SK-N-SH (cell line): ENCODE results near the gene IFNL4. TPM values are rescaled to one million over a fixed set of nuclear protein-coding genes. Genes with fewer than 3 reads are reported as not detected.

Experiments
- CTCF ChIA-PET: fragments of 300-600, 350-600 bp; formaldehyde crosslinking; extraction: SDS; loops from one replicate; lab custom pipeline; 2021; lab: Yijun Ruan, JAX
- POLR2A ChIA-PET: fragments of 350-600 bp; sonication (Branson Sonifier 250); formaldehyde crosslinking; extraction: SDS; loops from one replicate; lab custom pipeline; 2020; ENCODE audit warnings: antibody characterized with exemption, inconsistent platforms; lab: Yijun Ruan, JAX
- DNase-seq: peaks from one replicate; pipeline ENCODE4 v3.0.0; 2012
- H2AFZ ChIP-seq: fragments of 200-600 bp; sonication (generic); 2 replicates; pipeline ENCODE4 v1.8.1; 2016; ENCODE audit warnings: antibody characterized with exemption, mild to moderate bottlenecking, low read depth
- H3F3A ChIP-seq: fragments of 200-600 bp; sonication (generic); replicated peaks from 2 replicates; pipeline ENCODE3; 2016; ENCODE audit warnings: antibody characterized with exemption, mild to moderate bottlenecking; ENCODE audit not compliant: insufficient read depth
- H3K27ac ChIP-seq, 2 experiments: fragments of 200-500 bp in 1 of 2; fragments of 200-600 bp in 1 of 2; sonication (Bioruptor generic) in 1 of 2; sonication (generic), shearing (Covaris generic) in 1 of 2; 2 replicates each; pipeline versions ENCODE4 v1.5.1 to v1.6.1; 2014 to 2016; ENCODE audit warnings: low read depth in 2 of 2, inconsistent platforms in 1 of 2, low read length in 1 of 2, mild to moderate bottlenecking in 1 of 2, mixed read lengths in 1 of 2
- H3K27me3 ChIP-seq: fragments of 200-600 bp; sonication (generic), shearing (Covaris generic); 2 replicates; pipeline ENCODE4 v1.6.1; 2016; ENCODE audit warnings: mixed run types; ENCODE audit not compliant: insufficient read depth
- H3K36me3 ChIP-seq, 2 experiments: fragments of 200-500 bp in 1 of 2; fragments of 200-600 bp in 1 of 2; sonication (Bioruptor generic) in 1 of 2; sonication (generic) in 1 of 2; replicated peaks in 1 of 2; 2 replicates each; pipeline versions ENCODE3 to v1.5.1; 2014 to 2016; ENCODE audit warnings: low read length in 1 of 2, mild to moderate bottlenecking in 1 of 2; ENCODE audit not compliant: insufficient read depth in 2 of 2, control insufficient read depth in 1 of 2
- H3K4me1 ChIP-seq, 2 experiments: fragments of 200-500 bp in 1 of 2; fragments of 200-600 bp in 1 of 2; sonication (Bioruptor generic) in 1 of 2; sonication (generic), shearing (Covaris generic) in 1 of 2; 2 replicates each; pipeline versions ENCODE4 v1.5.1 to v1.6.1; 2014 to 2016; ENCODE audit warnings: low read depth in 1 of 2, low read length in 1 of 2, mixed run types in 1 of 2; ENCODE audit not compliant: insufficient read depth in 2 of 2, control insufficient read depth in 1 of 2
- H3K4me2 ChIP-seq: fragments of 200-600 bp; sonication (generic), shearing (Covaris generic); 2 replicates; pipeline ENCODE4 v1.6.1; 2017; ENCODE audit warnings: mixed run types
- H3K4me3 ChIP-seq, 2 experiments: fragments of 200-500 bp in 1 of 2; fragments of 200-600 bp in 1 of 2; sonication (Bioruptor generic) in 1 of 2; sonication (generic), shearing (Covaris generic) in 1 of 2; 2 replicates each; pipeline versions ENCODE4 v1.5.1 to v1.8.1; 2014 to 2016; ENCODE audit warnings: low read depth in 2 of 2, inconsistent platforms in 1 of 2, low read length in 1 of 2, mild to moderate bottlenecking in 1 of 2, mixed read lengths in 1 of 2, moderate library complexity in 1 of 2
- H3K79me2 ChIP-seq: fragments of 200-600 bp; sonication (generic); 2 replicates; pipeline ENCODE4 v1.8.1; 2017; ENCODE audit warnings: mild to moderate bottlenecking; ENCODE audit not compliant: insufficient read depth
- H3K9ac ChIP-seq: fragments of 200-600 bp; sonication (generic); 2 replicates; pipeline ENCODE4 v1.6.1; 2017; ENCODE audit warnings: mixed run types
- H3K9me2 ChIP-seq: fragments of 200-600 bp; sonication (generic); 2 replicates; pipeline ENCODE4 v1.6.1; 2017; ENCODE audit warnings: mixed run types
- H3K9me3 ChIP-seq: fragments of 200-600 bp; sonication (generic); 2 replicates; pipeline ENCODE4 v1.6.1; 2017; ENCODE audit warnings: mixed run types, mild to moderate bottlenecking, moderate library complexity
- H4K20me1 ChIP-seq: fragments of 200-600 bp; sonication (generic); 2 replicates; pipeline ENCODE4 v1.6.1; 2017; ENCODE audit warnings: mild to moderate bottlenecking, mixed run types; ENCODE audit not compliant: insufficient read depth
- EZH2phosphoT487 ChIP-seq: fragments of 200-600 bp; sonication (generic); IDR thresholded peaks from 2 replicates; pipeline ENCODE4 v1.6.1; 2017; ENCODE audit warnings: low read depth, mixed run types, mild to moderate bottlenecking, antibody characterized with exemption, moderate library complexity, borderline replicate concordance
- FOSL2 ChIP-seq: IDR thresholded peaks from 2 replicates; pipeline ENCODE4 v1.4.0; 2012; ENCODE audit warnings: low read depth, mild to moderate bottlenecking, moderate library complexity, borderline replicate concordance
- FOXJ3 ChIP-seq: sonication (generic); formaldehyde crosslinking; IDR thresholded peaks from 2 replicates; pipeline ENCODE4 v1.5.1; 2020; ENCODE audit warnings: mild to moderate bottlenecking, missing genetic modification reagents
- GABPA ChIP-seq: IDR thresholded peaks from 2 replicates; pipeline ENCODE4 v1.4.0; 2012; ENCODE audit warnings: low read depth, mild to moderate bottlenecking
- MXI1 ChIP-seq: IDR thresholded peaks from 2 replicates; pipeline ENCODE4 v1.6.1; 2012; ENCODE audit warnings: mild to moderate bottlenecking, low read depth, low read length, improper control_type of control experiment
- NFIC ChIP-seq: IDR thresholded peaks from 2 replicates; pipeline ENCODE4 v1.4.0; 2012; ENCODE audit warnings: borderline replicate concordance
- POLR2AphosphoS5 ChIP-seq: IDR thresholded peaks from 2 replicates; pipeline ENCODE4 v1.6.1; 2012; ENCODE audit warnings: low read depth, low read length
- RCOR1 ChIP-seq: fragments of 150-350 bp; IDR thresholded peaks from 2 replicates; pipeline ENCODE4 v1.6.1; 2017; ENCODE audit warnings: antibody characterized with exemption, low read length
- RFX5 ChIP-seq: IDR thresholded peaks from 2 replicates; pipeline ENCODE4 v1.6.1; 2012; ENCODE audit warnings: mild to moderate bottlenecking, improper control_type of control experiment, low read length
- SIN3A ChIP-seq: IDR thresholded peaks from 2 replicates; pipeline ENCODE4 v1.6.1; 2012; ENCODE audit warnings: low read depth, mild to moderate bottlenecking, low read length, moderate library complexity, borderline replicate concordance
- TEAD4 ChIP-seq: IDR thresholded peaks from 2 replicates; pipeline ENCODE4 v1.4.0; 2012; ENCODE audit warnings: mild to moderate bottlenecking, borderline replicate concordance; ENCODE audit not compliant: insufficient read depth
- WGBS: methylation state at CpG from one replicate; pipeline ENCODE4 v1.1.6; 2017; ENCODE audit warnings: low lambda C conversion rate; 5-methylcytosine and 5-hydroxymethylcytosine counted together
- polyA plus RNA-seq, 3 experiments: library from polyadenylated mRNA; depleted of rRNA; stranded (reverse); fragments of >200 nt; gene quantifications; 2 replicates each; pipeline ENCODE4 v1.2.3, GENCODE V29; 2012
- TF ChIP-seq, protein P1 (sequence below): IDR thresholded peaks from 2 replicates; pipeline ENCODE4 v1.6.1; 2012; ENCODE audit warnings: mild to moderate bottlenecking, low read depth, low read length, moderate library complexity

Gene IFNL4
- polyA plus RNA-seq, 1 of the 3 experiments (the other 2 are of a cell fraction): not detected

DNA sequence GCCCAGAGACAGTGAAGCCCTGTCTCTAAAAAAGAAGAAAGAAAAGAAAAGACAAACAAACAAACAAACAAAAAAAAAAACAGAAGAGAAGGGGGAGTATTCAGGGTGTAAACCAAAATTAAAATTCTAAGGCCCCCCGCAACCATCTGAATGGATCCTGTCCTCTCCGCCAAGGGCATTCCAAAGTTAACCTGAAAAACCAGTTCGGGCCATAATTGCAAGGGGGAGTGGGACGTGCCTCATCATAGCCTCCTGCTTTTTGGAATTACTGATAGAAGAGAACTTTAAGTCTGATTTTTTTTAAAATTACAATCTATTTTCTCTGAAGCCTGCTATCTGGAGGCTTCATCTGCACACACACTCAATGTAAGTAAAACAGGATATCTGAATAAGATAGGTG, 13.8 kb upstream of the IFNL4 start (continued):
- TF ChIP-seq RFX5: no peak
- no peak for TF ChIP-seq GABPA
- no peak for TF ChIP-seq RCOR1

DNA sequence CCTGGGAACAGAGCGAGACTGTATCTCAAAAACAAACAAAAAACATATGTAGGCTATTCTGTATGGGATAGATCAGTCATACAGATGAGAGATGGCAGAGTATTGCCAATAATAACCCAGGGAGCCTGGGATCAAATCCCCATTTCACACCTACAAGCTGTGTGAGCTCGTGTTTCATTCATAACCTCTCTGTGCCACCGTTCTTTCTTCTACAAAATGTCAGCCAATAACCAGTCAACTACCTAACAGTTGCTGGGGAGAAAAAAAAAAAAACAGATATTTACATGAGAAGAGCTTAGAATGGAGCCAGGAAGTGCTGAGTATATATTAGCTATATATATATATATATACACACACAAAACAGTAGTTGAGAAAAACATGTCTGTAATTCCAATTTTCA, 13.0 kb upstream of the IFNL4 start:
- Histone ChIP-seq H2AFZ (no peak overlapping the region), H3K4me2 (no peak overlapping the region), H3K9ac (no peak overlapping the region), H3K27me3 (peaks cover 10% of the 10 kb centered on the region; the same call in 1 of the 2 replicates), H3K4me1 (no peaks in the 10 kb centered on the region), H3K36me3 (no peaks in the 10 kb centered on the region), H3K79me2 (no peaks in the 10 kb centered on the region), H3K4me3 (no peak overlapping the region), H3K9me2 (no peaks in the 10 kb centered on the region), H4K20me1 (no peaks in the 10 kb centered on the region), H3F3A (no peaks in the 10 kb centered on the region), H3K27ac (no peak overlapping the region), H3K9me3 (no peaks in the 10 kb centered on the region)
- 49% methylated on average over 3 of the region's 3 CpGs for WGBS
- CTCF ChIA-PET: no interaction called here
- POLR2A ChIA-PET: no interaction called here
- TF ChIP-seq RFX5 (peak; percentile 73; the same call in 1 of the 2 replicates), FOXJ3 (CRISPR knock-in tag) (no peak)
- DNase-seq: no peak

DNA sequence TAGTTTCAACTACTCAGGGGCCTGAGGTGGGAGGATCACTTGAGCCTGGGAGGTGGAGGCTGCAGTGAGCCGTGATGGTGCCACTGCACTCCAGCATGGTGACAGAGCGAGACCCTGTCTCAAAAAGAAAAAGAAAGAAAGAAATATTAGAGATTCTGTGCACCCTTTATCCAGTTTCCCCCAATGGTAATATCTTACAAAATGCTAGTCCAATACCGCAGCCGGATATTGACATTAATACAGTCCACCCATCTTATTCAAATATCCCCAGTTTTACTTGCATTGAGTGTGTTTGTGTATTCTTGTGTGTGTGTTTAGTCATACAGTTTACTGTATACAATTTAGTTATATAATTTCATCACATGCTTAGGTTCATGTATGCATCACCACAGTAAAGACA, 8.6 kb upstream of the IFNL4 start:
- Histone ChIP-seq H3K9me3 (no peaks in the 10 kb centered on the region), H3K9ac (no peak overlapping the region), H3K27me3 (peaks cover 5% of the 10 kb centered on the region; the same call in 1 of the 2 replicates), H3K36me3 (no peaks in the 10 kb centered on the region), H3F3A (no peaks in the 10 kb centered on the region), H3K27ac (no peak overlapping the region), H3K9me2 (no peaks in the 10 kb centered on the region), H3K79me2 (no peaks in the 10 kb centered on the region), H3K4me1 (peaks cover 0 to 3% of the 10 kb centered on the region in 2 experiments; a peak in 1 of 4 replicates)
- no peak for DNase-seq
- POLR2A ChIA-PET: no interaction called here
- WGBS: 84% methylated on average over 4 of the region's 4 CpGs
- TF ChIP-seq NFIC (no peak), SIN3A (no peak), POLR2AphosphoS5 (no peak), GABPA (no peak), FOSL2 (no peak), MXI1 (no peak), TEAD4 (no peak), EZH2phosphoT487 (no peak)
- TF ChIP-seq, protein P1, sequence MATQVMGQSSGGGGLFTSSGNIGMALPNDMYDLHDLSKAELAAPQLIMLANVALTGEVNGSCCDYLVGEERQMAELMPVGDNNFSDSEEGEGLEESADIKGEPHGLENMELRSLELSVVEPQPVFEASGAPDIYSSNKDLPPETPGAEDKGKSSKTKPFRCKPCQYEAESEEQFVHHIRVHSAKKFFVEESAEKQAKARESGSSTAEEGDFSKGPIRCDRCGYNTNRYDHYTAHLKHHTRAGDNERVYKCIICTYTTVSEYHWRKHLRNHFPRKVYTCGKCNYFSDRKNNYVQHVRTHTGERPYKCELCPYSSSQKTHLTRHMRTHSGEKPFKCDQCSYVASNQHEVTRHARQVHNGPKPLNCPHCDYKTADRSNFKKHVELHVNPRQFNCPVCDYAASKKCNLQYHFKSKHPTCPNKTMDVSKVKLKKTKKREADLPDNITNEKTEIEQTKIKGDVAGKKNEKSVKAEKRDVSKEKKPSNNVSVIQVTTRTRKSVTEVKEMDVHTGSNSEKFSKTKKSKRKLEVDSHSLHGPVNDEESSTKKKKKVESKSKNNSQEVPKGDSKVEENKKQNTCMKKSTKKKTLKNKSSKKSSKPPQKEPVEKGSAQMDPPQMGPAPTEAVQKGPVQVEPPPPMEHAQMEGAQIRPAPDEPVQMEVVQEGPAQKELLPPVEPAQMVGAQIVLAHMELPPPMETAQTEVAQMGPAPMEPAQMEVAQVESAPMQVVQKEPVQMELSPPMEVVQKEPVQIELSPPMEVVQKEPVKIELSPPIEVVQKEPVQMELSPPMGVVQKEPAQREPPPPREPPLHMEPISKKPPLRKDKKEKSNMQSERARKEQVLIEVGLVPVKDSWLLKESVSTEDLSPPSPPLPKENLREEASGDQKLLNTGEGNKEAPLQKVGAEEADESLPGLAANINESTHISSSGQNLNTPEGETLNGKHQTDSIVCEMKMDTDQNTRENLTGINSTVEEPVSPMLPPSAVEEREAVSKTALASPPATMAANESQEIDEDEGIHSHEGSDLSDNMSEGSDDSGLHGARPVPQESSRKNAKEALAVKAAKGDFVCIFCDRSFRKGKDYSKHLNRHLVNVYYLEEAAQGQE: no peak
- TF ChIP-seq, all 33 proteins: peak for 0
- no peaks in the 10 kb centered on the region for H4K20me1 ChIP-seq
- H3K4me3 ChIP-seq: no peak overlapping the region
- CTCF ChIA-PET: no interaction called here
- H3K4me2 ChIP-seq: no peak overlapping the region
- no peak overlapping the region for H2AFZ ChIP-seq
